PFSK-1 (cell line): ENCODE results near the gene PCSK2.

Source experiments
- FOXP2 ChIP-seq: optimal IDR thresholded peaks from 2 replicates; pipeline ENCODE3; 2011; ENCODE audit warnings: borderline replicate concordance, control low read depth, inconsistent platforms; ENCODE audit not compliant: insufficient read depth; ENCODE audit errors: extremely low read length, extremely low read depth
- POLR2AphosphoS5 ChIP-seq: IDR thresholded peaks from 2 replicates; pipeline ENCODE4 v1.6.1; 2012; ENCODE audit warnings: low read depth, mild to moderate bottlenecking, control low read depth, low read length, moderate library complexity
- SIN3A ChIP-seq: IDR thresholded peaks from 2 replicates; pipeline ENCODE4 v1.6.1; 2012; ENCODE audit warnings: mild to moderate bottlenecking, low read length, moderate library complexity, borderline replicate concordance; ENCODE audit not compliant: insufficient read depth
- TAF1 ChIP-seq: IDR thresholded peaks from 2 replicates; pipeline ENCODE4 v1.6.1; 2012; ENCODE audit warnings: low read length, control low read depth, borderline replicate concordance; ENCODE audit not compliant: insufficient read depth
- TF ChIP-seq, protein P1 (sequence below), 2 experiments: IDR thresholded peaks; 2 replicates each; pipeline versions ENCODE4 v1.6.1 to v1.8.0; 2011 to 2012; ENCODE audit warnings: low read depth in 2 of 2, low read length in 2 of 2, control low read depth in 1 of 2, inconsistent platforms in 1 of 2, mild to moderate bottlenecking in 1 of 2, moderate library complexity in 1 of 2; ENCODE audit not compliant: insufficient read depth in 1 of 2

GRCh38 chr20:17372806-17373440 lies 146.1 kb downstream of the PCSK2 start:
- TF ChIP-seq POLR2AphosphoS5 (no peak), FOXP2 (no peak), SIN3A (no peak), TAF1 (no peak)
- TF ChIP-seq, protein P1, sequence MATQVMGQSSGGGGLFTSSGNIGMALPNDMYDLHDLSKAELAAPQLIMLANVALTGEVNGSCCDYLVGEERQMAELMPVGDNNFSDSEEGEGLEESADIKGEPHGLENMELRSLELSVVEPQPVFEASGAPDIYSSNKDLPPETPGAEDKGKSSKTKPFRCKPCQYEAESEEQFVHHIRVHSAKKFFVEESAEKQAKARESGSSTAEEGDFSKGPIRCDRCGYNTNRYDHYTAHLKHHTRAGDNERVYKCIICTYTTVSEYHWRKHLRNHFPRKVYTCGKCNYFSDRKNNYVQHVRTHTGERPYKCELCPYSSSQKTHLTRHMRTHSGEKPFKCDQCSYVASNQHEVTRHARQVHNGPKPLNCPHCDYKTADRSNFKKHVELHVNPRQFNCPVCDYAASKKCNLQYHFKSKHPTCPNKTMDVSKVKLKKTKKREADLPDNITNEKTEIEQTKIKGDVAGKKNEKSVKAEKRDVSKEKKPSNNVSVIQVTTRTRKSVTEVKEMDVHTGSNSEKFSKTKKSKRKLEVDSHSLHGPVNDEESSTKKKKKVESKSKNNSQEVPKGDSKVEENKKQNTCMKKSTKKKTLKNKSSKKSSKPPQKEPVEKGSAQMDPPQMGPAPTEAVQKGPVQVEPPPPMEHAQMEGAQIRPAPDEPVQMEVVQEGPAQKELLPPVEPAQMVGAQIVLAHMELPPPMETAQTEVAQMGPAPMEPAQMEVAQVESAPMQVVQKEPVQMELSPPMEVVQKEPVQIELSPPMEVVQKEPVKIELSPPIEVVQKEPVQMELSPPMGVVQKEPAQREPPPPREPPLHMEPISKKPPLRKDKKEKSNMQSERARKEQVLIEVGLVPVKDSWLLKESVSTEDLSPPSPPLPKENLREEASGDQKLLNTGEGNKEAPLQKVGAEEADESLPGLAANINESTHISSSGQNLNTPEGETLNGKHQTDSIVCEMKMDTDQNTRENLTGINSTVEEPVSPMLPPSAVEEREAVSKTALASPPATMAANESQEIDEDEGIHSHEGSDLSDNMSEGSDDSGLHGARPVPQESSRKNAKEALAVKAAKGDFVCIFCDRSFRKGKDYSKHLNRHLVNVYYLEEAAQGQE (IDR thresholded peaks at IDR 0.05; ENCODE audit: insufficient read depth in 1 of 2, low read depth in 2 of 2, low read length in 2 of 2), result no peak
